Spleen (tissue), 11 donors: ENCODE measurements around the gene STX18. TPM values are rescaled to one million over a fixed set of nuclear protein-coding genes. Genes with fewer than 3 reads are reported as not detected.
A peak's percentile ranks its signal among the peaks of the same experiment; 100 is the strongest.

ENCODE experiments used
- DNase-seq: peaks from one replicate; pipeline ENCODE4 v3.0.0-alpha.2; 2020
- H3K27ac ChIP-seq, 8 donors: fragments of 200-600 bp; sonication (generic) in 7 of 8; 1 replicate in 4 of 8; 2 replicates in 4 of 8; pipeline versions ENCODE4 v1.5.0 to v1.8.0; 2016 to 2021; ENCODE audit warnings: inconsistent platforms in 4 of 8, mild to moderate bottlenecking in 4 of 8, moderate library complexity in 1 of 8
- H3K27me3 ChIP-seq, 7 donors: fragments of 200-600 bp; sonication (generic) in 6 of 7; replicated peaks in 1 of 7; 1 replicate in 4 of 7; 2 replicates in 3 of 7; pipeline versions ENCODE4 v1.5.0 to v1.8.0; 2016 to 2021; ENCODE audit warnings: inconsistent platforms in 3 of 7, mild to moderate bottlenecking in 1 of 7
- H3K36me3 ChIP-seq, 6 donors: fragments of 200-600 bp; sonication (generic) in 5 of 6; 1 replicate in 4 of 6; 2 replicates in 2 of 6; pipeline versions ENCODE4 v1.5.0 to v1.8.0; 2016 to 2021; ENCODE audit warnings: inconsistent platforms in 2 of 6
- H3K4me1 ChIP-seq, 6 donors: fragments of 200-600 bp; sonication (generic) in 5 of 6; 1 replicate in 3 of 6; 2 replicates in 3 of 6; pipeline versions ENCODE4 v1.5.0 to v1.8.0; 2016 to 2021; ENCODE audit warnings: inconsistent platforms in 3 of 6
- H3K4me3 ChIP-seq, 8 donors: fragments of 200-600 bp; sonication (generic) in 7 of 8; 1 replicate in 4 of 8; 2 replicates in 4 of 8; pipeline versions ENCODE4 v1.5.0 to v1.8.0; 2016 to 2021; ENCODE audit warnings: inconsistent platforms in 4 of 8, mild to moderate bottlenecking in 4 of 8, moderate library complexity in 2 of 8
- H3K9me3 ChIP-seq, 8 donors: fragments of 200-600 bp; sonication (generic) in 7 of 8; 1 replicate in 4 of 8; 2 replicates in 4 of 8; pipeline versions ENCODE4 v1.5.0 to v1.8.0; 2016 to 2021; ENCODE audit warnings: inconsistent platforms in 4 of 8
- CTCF ChIP-seq, 11 experiments: fragments of 200-600 bp in 7 of 11; fragments of 450-650 bp in 4 of 11; sonication (generic) in 4 of 11; IDR thresholded peaks in 8 of 11; conservative IDR thresholded peaks in 3 of 11; 1 replicate in 7 of 11; 2 replicates in 4 of 11; pipeline versions ENCODE4 v1.4.0 to v1.8.0; 2016 to 2021; ENCODE audit warnings: antibody characterized with exemption in 11 of 11, inconsistent platforms in 4 of 11, mild to moderate bottlenecking in 1 of 11
- POLR2A ChIP-seq, 3 donors: fragments of 450-650 bp; IDR thresholded peaks; one replicate each; pipeline ENCODE4 v1.5.1; 2017; ENCODE audit warnings: antibody characterized with exemption in 3 of 3, mild to moderate bottlenecking in 1 of 3
- POLR2AphosphoS5 ChIP-seq, 3 donors: sonication (generic); formaldehyde crosslinking; IDR thresholded peaks; one replicate each; pipeline ENCODE4 v1.5.1; 2017; ENCODE audit warnings: antibody characterized with exemption in 3 of 3
- WGBS, 5 donors: extraction: QIAGEN DNeasy Blood & Tissue Kit in 3 of 5; methylation state at CpG; one replicate each; pipeline versions ENCODE4 v1.1.5 to v1.1.7; 2013 to 2018; 5-methylcytosine and 5-hydroxymethylcytosine counted together
- intact Hi-C: fragments of 100-400 bp; cut with DNase I; formaldehyde crosslinking; loops from one replicate; pipeline ENCODE4 v1.15.0; 2023; ENCODE audit warnings: low total_unique reads
- polyA plus RNA-seq, 3 donors: library from polyadenylated mRNA; stranded (reverse); fragments of 200-250 nt; gene quantifications; one replicate each; pipeline ENCODE4 v1.2.1, GENCODE V29; 2013
- total RNA-seq, 7 donors: library from RNA; depleted of rRNA in 3 of 7; stranded (reverse); fragments of >200 nt in 3 of 7; fragmentation: NEBNext Ultra II Directional in 4 of 7; extraction: Animal tissue kit (Norgen Biotek cat#: 25700) in 4 of 7; gene quantifications; one replicate each; pipeline versions ENCODE4 v1.1.0 to v1.2.1, GENCODE V29; 2016 to 2021
- donor health status: healthy with polysubstance abuse.
- donor health status: DM: no; HTN: no; CAD: no; lungs with moderate emphysema.
- donor health status: DM: no; HTN: no; CAD: no.
- donor health status: Bipolar disorder and iron deficiency.
- donor health status: healthy.
- donor health status: DM: no; HTN: no; CAD: no.
- donor health status: DM: yes; HTN: yes; CAD: no.

The STX18 gene
- total and polyA plus RNA-seq, 10 donors: 19.0 to 45.8 (median 29.8) TPM

DNA sequence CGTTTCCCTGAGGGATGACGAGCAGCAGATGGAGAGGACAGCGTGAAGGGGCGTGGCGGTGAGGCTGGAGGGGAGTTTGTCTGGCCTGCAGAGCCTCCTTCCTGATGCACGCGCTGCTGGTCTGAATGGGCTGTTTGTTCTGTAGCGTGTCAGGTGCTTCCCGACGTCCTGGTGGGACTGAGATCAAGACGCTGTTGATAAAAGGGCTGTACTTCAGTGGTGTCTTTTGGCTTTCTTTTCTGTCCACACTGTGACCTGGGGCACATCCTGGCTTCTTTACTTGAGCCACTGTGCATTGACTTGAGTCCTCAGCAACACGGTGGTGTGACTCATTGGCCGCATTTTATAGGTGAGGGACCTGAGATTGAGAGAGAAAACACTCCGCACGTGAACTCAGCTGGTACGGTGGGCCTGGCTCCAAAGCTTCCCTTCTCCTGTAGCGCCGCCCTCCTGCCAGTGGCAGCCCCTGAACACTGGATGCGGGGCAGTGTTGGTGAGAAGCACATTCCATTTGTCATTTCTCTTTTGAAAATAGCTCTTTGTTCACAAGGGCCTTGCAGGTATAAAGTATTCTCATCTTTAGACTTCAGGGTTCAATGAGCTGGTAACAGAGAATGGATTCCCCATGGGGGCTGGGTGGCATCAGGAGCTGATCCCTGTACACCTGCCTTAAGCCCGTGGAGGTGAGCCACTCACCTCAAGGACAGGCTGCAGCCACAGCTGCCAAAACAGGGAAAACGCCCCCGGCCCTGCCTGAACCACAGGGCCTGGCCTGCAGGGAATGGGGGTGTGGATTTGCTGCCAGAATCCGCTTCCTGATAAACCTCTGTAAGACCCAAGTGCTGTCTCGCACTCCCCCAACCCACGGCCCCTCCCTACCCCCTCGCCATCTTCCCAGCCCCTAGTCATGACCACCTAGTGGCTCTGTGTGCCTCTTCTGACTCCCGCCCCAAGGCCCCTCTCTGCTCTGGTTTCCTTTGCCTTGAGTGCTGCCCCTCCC is 125.7 kb downstream of the STX18 start:
- intact Hi-C loops: no loop called here
- Histone ChIP-seq H3K4me1 (peaks cover 0 to 6% (median 0%) of the 10 kb centered on the region in 6 donors), H3K36me3 (peaks cover 3 to 59% (median 31%) of the 10 kb centered on the region in 6 donors), H3K27me3 (no peaks in the 10 kb centered on the region), H3K4me3 (no peak overlapping the region), H3K27ac (no peak overlapping the region), H3K9me3 (peaks cover 0 to 5% (median 0%) of the 10 kb centered on the region in 8 donors)
- WGBS, 5 donors: 93 to 97% (median 95%) methylated on average over 24 to 27 of the region's 27 CpGs
- peak; percentile 41 for DNase-seq
- TF ChIP-seq POLR2AphosphoS5 (IDR thresholded peaks at IDR 0.05) (peak in 1 of 3 donors; percentile 35), POLR2A (IDR thresholded peaks at IDR 0.05) (no peak), CTCF (IDR thresholded peaks at IDR 0.05 in 8 of 11, conservative IDR thresholded peaks at IDR 0.05 in 3 of 11) (no peak)

GRCh38 chr4:4415107-4415805 is 126.6 kb downstream of the STX18 start:
- peaks cover 0 to 6% (median 0%) of the 10 kb centered on the region in 6 donors for H3K4me1 ChIP-seq
- H3K9me3 ChIP-seq: peaks cover 0 to 5% (median 0%) of the 10 kb centered on the region in 8 donors
- no peaks in the 10 kb centered on the region for H3K27me3 ChIP-seq
- WGBS, 5 donors: 94 to 98% (median 96%) methylated on average over 15 to 19 of the region's 19 CpGs
- no peak overlapping the region for H3K4me3 ChIP-seq
- TF ChIP-seq CTCF (IDR thresholded peaks at IDR 0.05 in 8 of 11, conservative IDR thresholded peaks at IDR 0.05 in 3 of 11) (no peak), POLR2AphosphoS5 (IDR thresholded peaks at IDR 0.05) (peak in 1 of 3 donors; percentile 11)
- no peak overlapping the region for H3K27ac ChIP-seq
- intact Hi-C loops: no loop called here
- peaks cover 3 to 51% (median 23%) of the 10 kb centered on the region in 6 donors for H3K36me3 ChIP-seq
- DNase-seq: peak; percentile 56

- H3K27ac ChIP-seq: no peak overlapping the region
- no peak overlapping the region for H3K4me3 ChIP-seq
- peaks cover 0 to 5% (median 0%) of the 10 kb centered on the region in 8 donors for H3K9me3 ChIP-seq
- TF ChIP-seq CTCF (IDR thresholded peaks at IDR 0.05 in 8 of 11, conservative IDR thresholded peaks at IDR 0.05 in 3 of 11) (no peak), POLR2A (IDR thresholded peaks at IDR 0.05) (no peak), POLR2AphosphoS5 (IDR thresholded peaks at IDR 0.05) (no peak)
- H3K4me1 ChIP-seq: no peaks in the 10 kb centered on the region
- 71 to 87% (median 83%) methylated on average over 6 to 7 of the region's 7 CpGs for WGBS, 5 donors
- peaks cover 0 to 3% (median 0%) of the 10 kb centered on the region in 7 donors for H3K27me3 ChIP-seq
- peak; percentile 44 for DNase-seq
- intact Hi-C loops: no loop called here
- H3K36me3 ChIP-seq: peaks cover 0 to 36% (median 8%) of the 10 kb centered on the region in 6 donors
These were observed 128.0 kb downstream of the STX18 start for GRCh38 chr4:4413806-4414205.
